ENCODE results near the gene GPRIN3.

Gene GPRIN3

DNA sequence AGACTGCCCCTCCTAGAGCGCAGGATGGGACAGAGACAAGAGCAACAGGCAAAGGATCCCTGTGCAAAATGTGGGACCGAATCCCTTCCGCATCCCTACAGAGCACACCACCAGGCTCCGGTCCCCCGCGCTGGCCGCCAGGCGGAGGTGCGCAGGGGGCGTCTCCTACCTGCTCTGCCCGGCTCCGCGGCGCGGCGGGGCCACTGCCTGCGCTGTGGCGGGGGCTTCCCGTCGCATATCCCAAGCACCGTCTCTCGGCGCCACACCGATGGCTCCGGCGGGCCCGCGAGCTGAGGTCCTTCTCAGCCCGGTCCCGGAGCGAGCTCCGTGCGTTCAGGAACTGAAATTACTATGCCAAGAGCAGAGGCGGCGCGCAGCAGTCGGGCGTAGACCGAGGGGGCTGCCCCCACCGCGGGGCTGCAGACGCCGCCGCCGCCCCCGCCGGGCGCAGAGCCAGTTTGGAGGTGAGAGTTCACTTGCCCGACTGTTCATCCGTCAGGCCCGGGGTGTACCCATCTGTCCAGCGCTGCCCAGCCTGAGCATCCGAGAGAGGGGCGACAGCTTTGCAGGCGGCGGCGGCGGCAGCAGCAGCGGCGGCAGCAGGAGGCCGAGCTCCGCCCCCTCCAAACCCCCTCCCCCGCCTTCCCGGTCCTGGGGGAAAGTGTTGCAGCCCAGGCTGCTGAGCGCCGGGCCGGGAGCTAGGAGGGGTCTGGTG lies at the start of gene GPRIN3:
Gene GPRIN3 (minus strand): TSS at position 355 of the 715 bp plus-strand sequence. CDS start 57,690 bp downstream, outside the sequence.
- DNase-seq, result no peak

DNA sequence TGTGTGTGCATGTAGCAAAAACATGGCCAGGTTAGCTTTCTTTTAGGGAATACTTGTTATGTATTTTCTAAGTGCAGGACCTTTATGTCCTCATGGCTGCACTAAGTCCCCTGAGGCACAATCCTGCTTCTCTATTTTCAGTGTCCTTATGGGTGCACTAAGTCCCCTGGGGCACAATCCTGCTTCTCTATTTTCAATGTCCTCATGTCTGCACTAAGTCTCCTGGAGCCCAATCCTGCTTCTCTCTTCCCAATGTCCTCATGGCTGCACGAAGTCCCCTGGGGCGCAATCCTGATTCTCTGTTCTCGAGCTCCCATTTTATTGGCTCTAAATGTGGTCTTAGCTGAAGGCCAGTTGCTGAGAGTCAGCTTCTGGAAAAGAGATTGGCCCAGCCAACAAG lies 49.7 kb upstream of the GPRIN3 start:
- DNase-seq, result no peak

DNA sequence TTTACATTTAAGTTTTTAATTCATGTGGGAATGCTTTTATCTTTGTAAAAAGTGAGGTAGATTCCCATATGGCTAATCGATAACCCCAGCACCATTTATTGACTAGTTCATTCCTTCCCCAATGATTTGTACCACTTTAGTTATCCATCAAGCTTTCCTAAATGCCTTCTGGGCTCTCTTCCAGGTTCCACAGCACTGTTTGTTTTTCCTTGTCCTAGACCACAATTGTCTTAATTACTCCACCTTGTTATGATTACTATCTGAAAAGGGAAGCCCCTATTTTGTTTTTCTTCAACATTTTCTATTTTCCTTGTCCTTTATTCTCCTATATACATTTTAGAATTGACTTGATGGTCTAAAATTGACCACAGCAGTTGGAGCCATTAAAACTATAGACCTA lies 48.5 kb upstream of the GPRIN3 start:
- no peak for DNase-seq

DNA sequence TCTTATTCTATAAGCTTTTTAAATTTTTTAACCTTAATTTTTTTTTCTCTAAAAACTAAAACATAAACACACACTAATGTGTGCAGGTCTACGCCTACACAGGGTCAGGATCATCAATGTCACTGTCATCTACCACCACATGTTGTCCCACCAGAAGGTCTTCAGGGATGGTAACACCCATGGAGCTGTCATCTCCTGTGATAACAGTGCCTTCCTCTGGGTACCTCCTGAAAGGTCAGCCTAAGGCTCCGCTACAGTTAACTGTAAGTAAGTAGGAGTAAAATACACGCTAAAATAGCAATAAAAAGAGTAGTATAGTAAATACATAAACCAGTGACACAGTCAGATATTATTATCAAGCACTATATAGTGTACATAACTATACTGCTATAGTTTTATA lies 45.9 kb upstream of the GPRIN3 start:
- no peak for DNase-seq

DNA sequence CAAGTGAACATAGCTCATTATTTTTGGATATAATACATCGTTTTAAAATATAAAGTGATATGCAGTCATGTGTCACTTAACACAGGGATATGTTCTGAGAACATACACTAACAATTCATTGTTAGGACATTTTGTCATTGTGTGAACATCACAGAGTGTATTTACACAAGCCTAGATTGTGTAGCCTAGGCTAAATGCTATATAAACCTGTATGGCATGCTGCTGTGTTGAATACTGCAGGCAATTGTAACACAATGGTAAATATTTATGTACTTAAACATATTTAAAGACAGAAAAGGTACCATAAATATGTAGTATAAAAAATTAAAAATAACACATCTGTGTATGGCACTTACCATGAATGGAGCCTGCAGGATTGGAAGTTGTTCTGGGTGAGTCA lies 44.9 kb upstream of the GPRIN3 start:
- DNase-seq, result no peak

DNA sequence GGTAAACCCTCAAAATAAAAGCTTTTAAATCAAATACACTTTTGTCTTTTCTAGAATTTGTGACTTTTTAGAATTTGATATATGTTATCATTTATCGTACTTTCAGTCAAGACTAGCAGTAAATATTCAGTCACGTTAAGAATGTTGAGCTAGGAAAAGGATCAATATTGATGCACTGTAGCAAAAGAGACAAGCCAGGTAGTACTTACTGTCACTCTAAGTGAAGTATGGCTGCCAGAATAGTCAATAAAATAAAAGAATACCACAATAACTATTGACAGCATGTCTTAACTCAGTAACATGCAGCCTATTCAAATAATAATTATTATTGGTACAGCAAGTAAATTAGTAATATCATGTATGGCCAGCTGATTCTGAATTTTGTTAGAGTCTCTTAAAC lies 43.6 kb upstream of the GPRIN3 start:
- no peak for DNase-seq

DNA sequence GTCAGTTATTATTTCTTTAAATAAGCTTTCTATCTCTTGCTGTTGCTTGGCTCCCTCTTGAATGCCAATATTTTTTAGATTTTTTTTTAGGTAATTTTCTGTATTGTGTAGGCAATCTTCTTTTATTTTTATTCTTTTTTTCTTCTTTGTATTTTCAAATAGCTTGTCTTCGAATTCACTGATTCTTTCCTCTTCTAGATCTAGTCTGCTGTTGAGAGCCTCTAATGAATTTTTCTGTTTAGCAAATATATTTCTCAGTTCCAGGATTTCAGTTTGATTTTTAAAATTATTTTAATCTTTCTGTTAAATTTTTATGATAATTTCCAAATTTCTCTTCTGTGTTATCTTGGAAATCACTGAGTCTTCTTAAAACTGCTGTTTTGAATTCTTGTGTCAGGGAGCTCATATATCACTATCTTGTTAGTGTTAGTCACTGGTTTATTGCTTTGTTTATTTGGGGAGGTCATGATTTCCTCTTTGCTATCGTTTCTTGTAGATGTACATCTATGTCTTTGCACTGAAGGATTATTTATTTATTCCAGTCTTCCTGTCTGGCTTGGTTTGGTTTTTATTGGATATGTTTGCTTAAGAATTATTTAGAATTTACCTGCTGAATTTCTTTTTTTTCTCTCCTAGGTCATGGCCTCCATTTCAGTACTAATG lies 39.9 kb upstream of the GPRIN3 start:
- DNase-seq, result no peak

DNA sequence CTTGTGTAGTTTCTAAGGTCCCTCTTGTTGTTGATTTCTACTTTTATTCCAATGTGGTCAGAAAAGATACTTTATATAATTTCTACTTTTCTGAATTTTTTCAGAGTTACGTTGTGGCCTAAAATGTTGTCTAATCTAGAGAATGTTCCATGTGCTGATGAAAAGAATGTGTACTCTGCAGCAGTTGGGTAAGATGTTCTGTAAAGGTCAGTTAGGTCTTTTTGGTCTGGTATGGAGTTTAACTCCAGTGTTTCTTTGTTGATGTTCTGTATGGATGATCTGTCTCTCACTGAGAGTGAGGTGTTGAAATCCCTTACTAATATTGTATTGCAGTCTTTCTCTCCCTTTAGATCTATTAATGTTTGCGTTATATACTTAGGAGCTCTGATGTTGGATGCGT lies 37.0 kb upstream of the GPRIN3 start:
- no peak for DNase-seq

DNA sequence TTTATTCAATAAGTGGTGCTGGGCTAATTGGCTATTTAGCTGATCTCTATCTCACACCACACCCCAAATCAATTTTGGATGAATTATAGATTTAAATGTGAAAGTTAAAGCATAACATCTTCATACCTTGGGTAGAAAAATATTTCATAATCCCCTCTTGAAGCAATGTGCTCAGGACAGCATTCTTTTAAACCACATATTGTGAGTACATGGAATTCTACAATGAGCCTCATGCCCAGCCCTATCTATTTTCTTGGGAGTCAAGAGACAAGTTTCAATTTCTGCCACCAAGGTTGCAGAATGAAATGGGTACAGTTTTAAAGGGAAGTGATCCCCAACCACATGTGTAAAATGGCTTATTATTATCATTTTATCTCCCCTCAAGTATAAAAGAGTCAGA lies 30.6 kb upstream of the GPRIN3 start:
- no peak for DNase-seq

DNA sequence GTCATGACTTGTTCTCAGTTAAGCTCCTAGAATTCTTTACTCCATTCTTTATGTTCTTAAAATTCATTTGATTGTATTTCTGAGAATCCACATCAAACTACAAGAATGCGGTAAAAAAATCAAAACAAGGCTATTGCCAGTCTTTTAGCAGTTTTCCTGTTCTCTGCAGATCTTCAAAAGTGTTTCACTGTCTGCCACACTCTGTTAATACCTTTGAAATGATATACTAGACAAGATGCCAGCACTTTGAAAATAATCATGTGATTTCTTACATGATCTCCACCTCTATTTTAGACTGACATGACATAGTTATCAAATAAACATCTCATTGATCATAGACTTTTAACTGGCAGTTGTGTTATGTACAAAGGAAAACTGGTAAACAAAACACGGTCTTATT lies 30.1 kb upstream of the GPRIN3 start:
- DNase-seq, result no peak

DNA sequence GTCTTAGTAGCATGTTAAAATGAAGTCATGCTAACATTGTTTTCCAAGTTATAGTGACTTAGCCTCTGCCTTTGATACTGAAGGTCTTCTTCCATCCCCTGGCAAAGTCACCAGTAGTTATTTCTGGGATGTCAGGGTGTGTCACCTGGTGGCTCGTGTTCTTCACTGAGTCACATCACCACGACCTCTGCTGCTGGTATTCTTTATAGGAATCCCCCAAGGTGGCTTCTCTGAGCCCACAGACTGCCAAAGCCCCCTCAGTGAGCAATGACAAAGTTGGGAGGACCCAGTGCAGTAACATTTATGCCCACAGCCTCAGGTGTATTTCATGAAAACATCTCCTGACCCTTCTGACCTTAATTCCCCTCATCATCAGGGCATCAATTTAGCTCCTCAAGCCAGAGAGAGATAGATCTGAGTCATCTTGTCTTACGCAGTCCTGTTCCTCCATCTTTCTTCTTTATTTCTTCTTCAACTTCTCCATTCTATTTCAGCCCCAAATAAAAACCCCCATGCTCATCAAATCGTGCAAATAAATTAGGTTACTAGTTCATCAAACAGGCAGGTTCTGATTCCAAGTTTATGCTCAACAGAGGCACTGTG lies 29.3 kb upstream of the GPRIN3 start:
- DNase-seq, result no peak

DNA sequence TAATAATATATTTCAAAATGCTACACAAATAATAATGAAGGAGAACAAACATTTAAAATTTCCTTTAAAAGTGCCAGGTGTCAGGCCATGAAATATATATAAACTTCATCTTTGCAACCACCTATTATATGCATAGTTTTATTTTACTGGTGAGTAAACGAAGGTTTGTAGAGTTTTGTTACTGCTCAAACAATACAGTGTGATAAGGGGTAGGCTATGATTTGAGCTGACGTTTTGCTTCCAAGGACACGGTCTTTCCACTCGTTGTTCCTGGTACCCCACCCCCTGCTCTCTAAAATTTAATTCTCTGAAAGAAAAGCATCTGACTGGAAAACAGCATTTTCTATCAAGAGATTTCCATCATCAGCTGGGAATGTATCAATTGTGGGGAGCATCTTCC lies 27.2 kb upstream of the GPRIN3 start:
- DNase-seq, result no peak

DNA sequence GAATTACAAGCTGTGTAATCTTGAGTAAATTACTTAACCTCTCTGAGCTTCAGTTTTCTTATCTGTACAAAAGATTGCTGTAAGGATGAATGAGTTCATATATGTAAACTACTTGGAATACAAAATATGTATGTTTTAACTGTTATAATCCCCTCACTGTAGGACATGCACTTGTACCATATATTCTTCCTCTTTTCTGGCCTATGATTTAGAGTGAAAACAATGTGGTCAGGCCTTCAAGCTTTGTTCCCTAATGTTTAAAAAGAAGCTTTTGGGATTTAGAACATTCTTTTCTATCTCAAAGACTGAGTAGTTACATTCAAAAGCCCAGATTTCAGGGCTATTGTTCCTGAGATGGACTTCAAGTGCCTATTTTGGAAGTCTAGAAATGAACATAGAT lies 26.7 kb upstream of the GPRIN3 start:
- DNase-seq, result no peak

DNA sequence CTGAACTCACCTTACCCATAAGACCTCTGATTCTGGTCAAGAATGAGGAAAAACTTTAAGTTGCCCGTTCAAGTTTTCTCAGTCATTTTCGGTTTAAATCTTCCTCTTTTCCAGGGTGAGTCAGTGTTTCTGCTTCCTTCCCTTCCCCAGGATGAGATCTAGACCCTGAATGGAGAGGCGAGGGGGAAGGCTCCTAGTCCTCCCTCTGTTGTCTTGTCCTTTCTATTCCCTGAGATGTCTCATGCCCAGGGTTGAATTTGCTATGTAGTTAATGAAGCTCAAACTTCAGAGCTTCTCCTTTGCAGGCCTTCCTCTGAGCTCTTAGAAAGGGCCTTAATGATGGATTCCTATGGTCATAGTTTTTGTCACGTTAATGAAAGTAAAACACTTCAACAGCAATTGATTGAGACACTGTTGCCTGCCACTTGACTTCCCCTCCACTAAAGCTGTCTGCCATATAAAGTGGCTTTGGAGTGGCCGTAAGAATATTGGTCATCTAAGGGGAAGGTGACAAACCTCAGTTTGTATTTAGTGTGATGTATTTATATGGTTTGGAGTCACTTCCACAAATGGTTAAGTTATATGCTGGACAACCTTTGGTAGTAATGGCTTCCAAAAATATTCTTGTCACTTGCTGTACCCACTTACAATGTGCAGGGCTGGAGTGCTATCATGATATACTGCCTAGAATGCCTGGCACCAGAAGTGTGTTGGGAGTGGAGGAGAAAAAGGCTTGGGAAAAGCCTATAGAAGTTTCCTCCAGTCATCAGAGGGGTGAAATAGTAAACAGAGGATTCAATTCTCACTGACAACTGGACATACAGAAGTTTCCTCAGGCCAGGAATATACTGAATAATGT lies 24.3 kb upstream of the GPRIN3 start:
- no peak for DNase-seq

DNA sequence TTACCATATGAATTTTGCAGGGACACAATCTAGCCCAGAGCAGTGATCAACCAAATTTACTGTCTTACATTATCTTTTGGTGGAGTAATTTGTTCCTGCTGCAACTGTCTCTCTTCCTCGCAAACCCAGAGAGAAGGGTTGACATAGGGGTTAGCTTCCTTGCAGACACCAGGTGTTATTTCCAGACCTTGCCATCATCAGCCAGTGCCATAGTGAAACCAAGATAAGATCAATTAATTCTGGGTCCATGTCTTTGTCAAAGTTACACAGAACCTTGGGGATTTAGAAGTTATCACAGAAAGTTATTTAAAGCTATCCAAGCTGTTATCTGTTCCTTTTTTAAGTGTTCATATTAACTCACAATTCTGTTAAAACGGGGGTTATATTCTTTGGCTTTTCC lies 23.6 kb upstream of the GPRIN3 start:
- DNase-seq, result no peak

DNA sequence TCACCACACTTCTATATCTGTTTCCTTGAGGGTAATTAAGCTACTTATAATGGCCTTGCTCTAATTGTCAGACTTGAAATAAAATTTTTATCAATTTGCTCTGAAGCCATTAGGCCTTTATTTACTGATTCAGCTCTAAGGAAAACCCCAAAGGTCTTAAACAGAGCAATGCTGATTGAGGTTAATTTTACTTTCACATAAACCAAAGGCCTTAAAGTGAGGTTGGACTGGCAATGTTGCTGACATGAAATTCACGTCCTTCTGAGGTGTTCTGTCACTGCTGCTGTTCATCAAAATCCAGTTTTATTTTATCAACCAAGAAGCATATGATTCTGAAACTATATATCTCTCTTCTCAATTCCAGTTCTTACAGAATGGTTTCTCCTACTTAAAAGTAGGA lies 21.7 kb upstream of the GPRIN3 start:
- DNase-seq, result no peak

DNA sequence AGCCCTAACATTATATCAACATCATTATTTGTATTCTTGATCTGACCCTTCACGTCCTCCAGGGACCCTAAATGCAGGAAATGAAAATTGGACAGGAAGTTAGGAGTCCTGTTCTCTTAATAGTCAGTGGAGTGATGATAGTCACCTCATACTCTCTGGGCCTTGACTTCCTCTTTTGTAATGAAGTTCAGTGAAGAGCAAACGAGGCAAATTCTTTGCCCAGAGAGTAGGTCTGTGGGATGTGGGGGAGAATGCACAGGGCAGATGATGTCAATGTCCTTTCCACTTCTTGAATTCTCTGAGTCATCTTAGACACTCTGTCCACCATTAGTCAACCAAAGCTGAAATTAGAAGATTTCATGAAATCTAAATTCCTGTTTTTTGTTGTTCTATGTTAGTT lies 17.1 kb upstream of the GPRIN3 start:
- no peak for DNase-seq

DNA sequence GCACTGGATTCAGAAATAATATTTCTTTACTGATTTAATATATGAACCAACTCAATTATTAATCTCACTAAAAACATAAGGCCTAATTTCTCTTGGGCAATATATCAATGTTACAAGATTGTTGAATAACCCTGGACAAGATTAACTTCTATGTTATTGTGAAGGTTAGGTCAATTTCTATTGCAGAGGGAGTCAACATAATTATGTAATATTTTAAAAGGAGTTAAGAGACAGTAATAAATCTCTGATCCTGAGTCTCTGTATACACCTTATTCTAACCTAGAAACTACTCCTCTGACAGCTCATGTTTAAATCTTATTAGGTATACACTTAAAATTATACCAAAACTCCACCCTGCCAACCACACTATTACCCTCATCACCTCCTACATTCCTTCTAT lies 15.1 kb upstream of the GPRIN3 start:
- DNase-seq, result no peak

DNA sequence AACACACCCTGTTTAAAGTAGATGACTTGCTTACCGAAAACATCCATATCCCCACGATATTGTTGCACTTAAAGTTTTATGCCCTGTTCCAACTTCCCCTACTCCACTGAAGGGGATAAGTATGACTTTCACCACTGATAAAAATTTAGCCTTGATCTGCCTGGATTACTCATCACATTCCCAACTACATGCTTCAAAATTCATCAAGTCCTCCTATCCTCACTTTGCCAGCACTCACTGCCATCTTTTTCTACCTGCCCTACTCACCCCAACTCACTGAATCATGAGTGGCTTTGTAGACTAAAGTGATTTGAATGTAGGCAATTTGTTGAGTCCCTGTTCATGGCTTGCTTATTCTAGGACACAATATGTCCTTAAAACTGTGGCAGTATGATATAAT lies 12.2 kb upstream of the GPRIN3 start:
- no peak for DNase-seq

DNA sequence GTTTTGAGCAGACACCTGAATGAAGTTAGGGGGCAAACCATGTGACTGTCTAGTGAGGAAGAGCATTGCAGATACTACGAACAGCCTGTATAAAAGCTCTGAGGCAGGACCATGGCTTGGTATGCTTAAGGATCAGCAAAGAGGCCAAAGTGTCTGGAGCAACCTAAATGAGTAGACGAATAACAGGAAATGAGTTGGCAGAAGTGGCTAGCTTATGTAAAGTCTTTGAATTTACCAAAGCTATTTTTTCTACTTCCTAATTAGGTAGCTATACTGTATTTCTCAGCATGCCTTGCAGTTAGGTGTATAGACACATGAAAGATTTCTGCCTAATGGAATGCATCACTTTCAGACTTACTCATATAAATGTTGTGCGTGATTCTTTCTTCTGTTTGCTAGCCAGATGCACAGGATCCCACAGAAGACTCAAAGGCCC lies 9.3 kb upstream of the GPRIN3 start:
- DNase-seq, result no peak

DNA sequence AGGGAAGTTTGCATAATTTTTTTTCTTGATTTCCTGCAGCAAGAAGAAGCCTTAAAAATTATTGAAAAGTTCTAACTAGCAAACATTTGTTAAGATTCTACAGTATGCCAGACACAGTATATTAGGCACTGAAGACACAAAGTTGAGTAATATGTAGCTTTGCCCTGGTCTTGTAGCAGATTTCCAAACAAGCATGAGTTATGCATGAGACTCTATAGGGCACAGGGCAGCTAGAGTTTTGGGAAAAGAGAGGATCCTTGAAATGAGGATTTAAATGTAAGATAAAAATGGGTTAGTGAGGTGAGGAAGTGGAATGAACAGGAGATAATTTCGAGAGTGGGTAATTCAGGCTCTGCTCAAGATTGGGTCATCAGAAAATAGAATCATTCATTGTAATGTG lies 8.6 kb upstream of the GPRIN3 start:
- DNase-seq, result no peak

DNA sequence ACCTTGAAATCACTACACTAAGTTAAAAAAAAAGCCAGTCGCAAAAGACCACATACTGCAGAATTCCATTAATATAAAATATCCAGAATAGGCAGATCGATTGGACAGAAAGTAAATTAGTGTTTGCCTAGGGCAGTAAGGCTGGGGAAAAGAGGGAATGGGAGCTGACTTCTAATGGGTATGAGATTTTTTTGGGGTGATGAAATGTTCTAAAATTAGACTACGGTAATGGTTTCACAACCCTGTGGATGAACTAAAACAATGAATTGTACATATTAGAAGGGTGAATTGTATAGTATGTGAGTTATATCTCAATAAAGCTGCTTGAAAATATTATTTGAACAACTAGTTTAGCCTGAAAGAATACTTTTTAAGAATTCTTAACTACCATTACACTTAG lies 6.7 kb upstream of the GPRIN3 start:
- no peak for DNase-seq

DNA sequence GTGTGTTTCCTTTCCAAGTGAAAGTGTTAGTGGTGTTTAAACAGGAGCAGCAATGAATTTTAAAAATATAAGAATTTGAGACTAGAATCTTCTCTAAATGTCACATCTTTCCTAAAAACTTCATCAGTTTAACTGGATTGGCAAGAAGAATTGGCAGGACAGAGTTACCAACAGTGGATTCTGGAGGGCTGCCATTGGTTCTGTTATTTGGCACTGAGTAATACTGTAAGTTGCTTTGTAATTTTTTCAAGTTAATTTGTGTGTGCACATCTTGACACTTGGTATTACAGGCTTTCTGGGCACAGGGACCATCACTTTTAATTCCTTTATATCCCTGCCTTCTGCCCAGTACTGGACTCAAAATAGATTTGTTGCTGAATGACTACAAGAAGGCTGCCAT lies 4.5 kb upstream of the GPRIN3 start:
- DNase-seq, result no peak

DNA sequence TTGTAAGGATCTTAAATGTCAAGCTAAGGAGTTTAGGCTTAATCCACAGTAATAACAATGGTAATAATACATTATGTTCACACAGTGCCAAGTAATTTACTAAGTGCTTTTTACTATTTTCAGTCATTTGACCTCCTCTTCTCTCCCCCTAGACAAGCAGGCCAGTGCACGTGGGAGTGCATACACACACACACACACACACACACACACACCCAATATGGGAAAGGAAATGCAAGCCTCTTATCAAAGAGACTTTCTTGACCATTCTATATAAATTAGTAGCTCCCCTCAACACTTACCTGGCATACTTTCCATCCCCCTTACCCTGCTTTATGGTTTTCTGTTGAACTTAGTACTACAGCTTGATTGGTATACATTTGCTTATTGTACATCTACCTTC lies 3.8 kb upstream of the GPRIN3 start:
- DNase-seq, result no peak

Measured in NCI-H187 treated with DMSO at 0.1 percent for 48 hours (cell line).